Calu3 (cell line): ENCODE measurements around the gene TMEM244. TPM values are rescaled to one million over a fixed set of nuclear protein-coding genes. Genes with fewer than 3 reads are reported as not detected.

Experiments
- BruUV-seq: library from RNA; stranded (reverse); fragments of 400-500 nt; replicated peaks from 2 replicates; lab custom pipeline; 2021; lab: Mats Ljungman, UMichigan
- CTCF ChIA-PET: fragments of 300-600 bp; sonication (Branson Sonifier 250); formaldehyde crosslinking; loops from one replicate; lab custom pipeline; 2022; ENCODE audit warnings: antibody characterized with exemption; lab: Charles Lee
- DNase-seq: peaks from one replicate; pipeline ENCODE4 v3.0.0; 2022
- H3K27ac Mint-ChIP-seq: one replicate; pipeline ENCODE4 v1.8.0; 2022; ENCODE audit warnings: mixed read lengths; ENCODE audit not compliant: unreplicated experiment
- H3K27me3 Mint-ChIP-seq: one replicate; pipeline ENCODE4 v1.8.0; 2022; ENCODE audit warnings: mixed read lengths; ENCODE audit not compliant: unreplicated experiment
- H3K36me3 Mint-ChIP-seq: one replicate; pipeline ENCODE4 v1.8.0; 2022; ENCODE audit warnings: mild to moderate bottlenecking, moderate library complexity, mixed read lengths; ENCODE audit not compliant: insufficient read depth, unreplicated experiment
- H3K4me1 Mint-ChIP-seq: one replicate; pipeline ENCODE4 v1.8.0; 2022; ENCODE audit warnings: mild to moderate bottlenecking, low read depth, mixed read lengths; ENCODE audit not compliant: unreplicated experiment
- H3K4me3 Mint-ChIP-seq: one replicate; pipeline ENCODE4 v1.8.0; 2022; ENCODE audit warnings: mild to moderate bottlenecking, low read depth, moderate library complexity, mixed read lengths; ENCODE audit not compliant: unreplicated experiment
- H3K9me3 Mint-ChIP-seq: one replicate; pipeline ENCODE4 v1.8.0; 2022; ENCODE audit warnings: low read depth, mixed read lengths; ENCODE audit not compliant: unreplicated experiment
- intact Hi-C: fragments of 100-400 bp; cut with micrococcal nuclease; formaldehyde crosslinking; loops from one replicate; pipeline ENCODE4 v1.10.0; 2022; ENCODE audit not compliant: unreplicated experiment
- total RNA-seq: library from RNA; stranded (reverse); gene quantifications from 2 replicates; pipeline ENCODE4 v1.2.3, GENCODE V29; 2022
- TF ChIP-seq, protein P1 (sequence below): fragments of 200-600 bp; IDR thresholded peaks from one replicate; pipeline ENCODE4 v1.8.0; 2022; ENCODE audit warnings: antibody characterized with exemption; ENCODE audit not compliant: unreplicated experiment

TMEM244 gene
- total RNA-seq, 1 experiment from 2014 or later: not detected

DNA sequence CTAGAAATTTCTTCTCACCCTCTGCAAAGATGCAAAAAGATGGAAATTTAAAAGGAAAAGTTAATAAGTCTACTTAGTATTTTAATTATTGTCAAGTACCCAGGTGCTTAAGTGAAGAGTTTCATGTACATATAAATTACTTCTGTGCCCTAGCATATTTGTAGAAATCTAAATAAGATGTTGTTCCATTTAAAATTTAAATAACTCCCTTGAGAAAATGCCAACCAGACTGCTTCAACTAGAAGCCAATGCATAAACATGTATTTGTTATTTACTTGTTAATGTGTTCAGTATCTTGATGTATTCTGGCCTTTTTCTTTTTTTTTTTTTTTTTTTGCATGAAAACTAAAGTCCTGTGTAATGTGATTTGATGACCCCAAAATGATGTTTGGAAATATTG lies 6.3 kb upstream of the TMEM244 start:
- Mint-ChIP-seq H3K4me1 (peaks cover 11% of the 10 kb centered on the region), H3K4me3 (no peak overlapping the region), H3K9me3 (no peaks in the 10 kb centered on the region), H3K27me3 (no peaks in the 10 kb centered on the region), H3K36me3 (no peaks in the 10 kb centered on the region), H3K27ac (no peak overlapping the region)
- TF ChIP-seq, protein P1, sequence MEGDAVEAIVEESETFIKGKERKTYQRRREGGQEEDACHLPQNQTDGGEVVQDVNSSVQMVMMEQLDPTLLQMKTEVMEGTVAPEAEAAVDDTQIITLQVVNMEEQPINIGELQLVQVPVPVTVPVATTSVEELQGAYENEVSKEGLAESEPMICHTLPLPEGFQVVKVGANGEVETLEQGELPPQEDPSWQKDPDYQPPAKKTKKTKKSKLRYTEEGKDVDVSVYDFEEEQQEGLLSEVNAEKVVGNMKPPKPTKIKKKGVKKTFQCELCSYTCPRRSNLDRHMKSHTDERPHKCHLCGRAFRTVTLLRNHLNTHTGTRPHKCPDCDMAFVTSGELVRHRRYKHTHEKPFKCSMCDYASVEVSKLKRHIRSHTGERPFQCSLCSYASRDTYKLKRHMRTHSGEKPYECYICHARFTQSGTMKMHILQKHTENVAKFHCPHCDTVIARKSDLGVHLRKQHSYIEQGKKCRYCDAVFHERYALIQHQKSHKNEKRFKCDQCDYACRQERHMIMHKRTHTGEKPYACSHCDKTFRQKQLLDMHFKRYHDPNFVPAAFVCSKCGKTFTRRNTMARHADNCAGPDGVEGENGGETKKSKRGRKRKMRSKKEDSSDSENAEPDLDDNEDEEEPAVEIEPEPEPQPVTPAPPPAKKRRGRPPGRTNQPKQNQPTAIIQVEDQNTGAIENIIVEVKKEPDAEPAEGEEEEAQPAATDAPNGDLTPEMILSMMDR: no peak
- BruUV-seq: no TSS peak
- DNase-seq: no peak
- CTCF ChIA-PET: no interaction called here
- intact Hi-C loops: no loop called here

DNA sequence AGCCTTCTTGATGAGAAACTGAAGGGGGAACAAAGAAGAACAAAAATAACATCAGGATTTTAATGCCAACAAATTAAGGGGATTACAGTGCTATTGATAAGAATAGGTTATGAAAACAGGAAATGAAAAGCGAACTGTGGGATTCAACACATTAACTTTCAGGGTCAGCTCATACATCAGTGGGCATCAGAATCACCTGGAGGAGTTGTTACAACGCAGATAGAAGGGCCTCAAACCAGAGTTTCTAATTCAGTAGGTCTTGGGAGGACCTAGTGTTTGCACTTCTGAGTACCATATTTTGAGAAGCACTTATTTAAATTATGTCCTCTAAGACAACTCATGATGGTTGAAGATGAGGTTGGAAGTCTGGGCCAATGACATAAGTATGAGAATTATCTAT lies 5.6 kb upstream of the TMEM244 start:
- no peak for DNase-seq
- Mint-ChIP-seq H3K9me3 (no peaks in the 10 kb centered on the region), H3K27ac (no peak overlapping the region), H3K4me1 (peaks cover 11% of the 10 kb centered on the region), H3K27me3 (no peaks in the 10 kb centered on the region), H3K36me3 (no peaks in the 10 kb centered on the region), H3K4me3 (no peak overlapping the region)
- BruUV-seq: no TSS peak
- CTCF ChIA-PET: no interaction called here
- TF ChIP-seq, protein P1: no peak
- intact Hi-C loops: no loop called here

DNA sequence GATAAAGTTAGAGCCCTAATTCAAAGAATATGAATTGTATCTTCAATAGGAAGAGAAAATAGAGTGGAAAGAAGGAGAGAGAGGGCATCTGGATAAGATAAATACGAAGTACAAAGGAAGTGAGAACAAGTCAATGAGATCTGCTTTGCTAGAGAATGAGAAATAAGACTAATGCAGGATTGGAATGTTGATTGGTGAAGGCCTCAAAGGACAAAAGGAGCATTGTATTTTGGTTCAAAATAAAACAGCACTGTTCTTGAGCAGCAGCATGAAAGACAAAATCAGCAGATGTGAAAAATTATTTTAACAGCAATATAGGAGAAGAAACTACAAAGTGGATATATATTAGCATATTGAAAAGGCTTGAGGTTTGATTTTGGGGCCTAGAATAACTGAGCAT lies 5.1 kb upstream of the TMEM244 start:
- no TSS peak for BruUV-seq
- CTCF ChIA-PET: no interaction called here
- Mint-ChIP-seq H3K27me3 (no peaks in the 10 kb centered on the region), H3K27ac (peak overlapping the region; percentile 4), H3K4me3 (no peak overlapping the region), H3K9me3 (no peaks in the 10 kb centered on the region), H3K36me3 (no peaks in the 10 kb centered on the region), H3K4me1 (peaks cover 11% of the 10 kb centered on the region)
- intact Hi-C loops: no loop called here
- no peak for DNase-seq
- TF ChIP-seq, protein P1: no peak

DNA sequence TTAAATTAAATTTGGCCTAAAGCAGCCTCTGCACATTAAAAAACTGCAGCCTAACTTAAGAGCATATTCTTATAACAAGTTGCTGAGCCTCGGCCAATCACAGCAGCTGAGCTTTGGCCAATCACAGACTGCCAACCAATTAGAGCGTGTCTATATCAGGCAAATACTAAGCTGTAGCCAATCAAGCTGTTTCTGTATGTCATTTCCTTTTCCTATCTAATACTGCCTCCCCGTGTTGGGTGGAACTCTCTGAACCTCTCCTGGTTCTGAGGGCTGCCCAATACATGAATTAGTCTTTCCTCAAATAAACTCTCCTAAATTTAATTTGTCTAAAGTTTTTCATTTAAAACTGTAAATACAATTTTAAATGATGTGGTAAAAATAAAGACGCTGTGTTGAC lies 3.9 kb upstream of the TMEM244 start:
- H3K36me3 Mint-ChIP-seq: no peaks in the 10 kb centered on the region
- no peak overlapping the region for H3K4me3 Mint-ChIP-seq
- no peaks in the 10 kb centered on the region for H3K9me3 Mint-ChIP-seq
- intact Hi-C loops: no loop called here
- no TSS peak for BruUV-seq
- no peak overlapping the region for H3K27ac Mint-ChIP-seq
- no peak for DNase-seq
- CTCF ChIA-PET: no interaction called here
- peaks cover 11% of the 10 kb centered on the region for H3K4me1 Mint-ChIP-seq
- TF ChIP-seq, protein P1: no peak
- H3K27me3 Mint-ChIP-seq: no peaks in the 10 kb centered on the region
